ENCODE data around the gene MVB12A.

GRCh38 chr19:17409990-17410389 lies 9.9 kb upstream of the MVB12A start:
- TF ChIP-seq POLR2A (IDR thresholded peaks at IDR 0.05): no peak
- no peak for TF ChIP-seq CTCF (IDR thresholded peaks at IDR 0.05)
